ENCODE data around the gene PPP6R3. TPM values are rescaled to one million over a fixed set of nuclear protein-coding genes. Genes with fewer than 3 reads are reported as not detected.

Gene PPP6R3
- total RNA-seq, 1 experiment from 2014 or later = 138 TPM

DNA sequence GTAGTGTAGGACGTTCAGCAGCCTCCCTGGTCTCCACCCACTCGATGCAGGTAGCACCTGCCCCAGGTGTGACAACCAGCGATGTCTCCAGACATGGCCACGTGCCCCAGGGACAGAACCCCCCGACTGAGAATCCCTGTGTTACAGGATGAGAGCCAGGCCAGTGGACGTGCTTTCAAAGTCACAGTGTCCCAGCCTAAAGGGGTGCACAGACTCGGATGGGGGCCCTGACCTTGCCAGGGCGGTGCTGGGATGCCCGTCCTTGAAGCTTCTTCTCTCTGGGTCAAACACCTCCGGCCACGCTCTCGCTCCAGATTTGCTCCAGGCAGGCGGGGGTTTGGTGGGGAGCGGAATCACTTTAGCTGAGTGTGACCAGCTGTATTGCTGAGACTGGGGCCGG lies 200.5 kb downstream of the PPP6R3 start:
- Histone ChIP-seq H4K91ac (ENCODE audit: insufficient read length, low read depth, low read length) (no peak overlapping the region), H2BK5ac (ENCODE audit: insufficient read length, low read length) (no peak overlapping the region), H3K27me3 (ENCODE audit: insufficient read depth, low read length) (no peaks in the 10 kb centered on the region), H3K56ac (ENCODE audit: insufficient read length, low read depth, low read length) (no peak overlapping the region), H2AK5ac (ENCODE audit: insufficient read length, low read length) (no peak overlapping the region), H4K5ac (ENCODE audit: insufficient read length, low read depth, low read length) (no peak overlapping the region), H3K23me2 (ENCODE audit: insufficient read length, low read depth, low read length, poor library complexity, severe bottlenecking) (no peaks in the 10 kb centered on the region), H2BK15ac (ENCODE audit: low read depth, low read length) (no peak overlapping the region), H3K4ac (ENCODE audit: low read depth, low read length) (no peak overlapping the region), H3K4me1 (ENCODE audit: insufficient read depth, low read length) (no peaks in the 10 kb centered on the region), H3K23ac (ENCODE audit: insufficient read length, low read depth, low read length) (no peak overlapping the region), H3K27ac (ENCODE audit: insufficient read length, low read depth, low read length) (no peak overlapping the region), H3K14ac (ENCODE audit: insufficient read depth, low read length) (no peak overlapping the region), H3T11ph (ENCODE audit: low read length) (no peak overlapping the region), H3K79me1 (ENCODE audit: insufficient read depth, low read depth, low read length, poor library complexity, severe bottlenecking) (no peaks in the 10 kb centered on the region), H4K20me1 (ENCODE audit: control insufficient read depth, insufficient read depth, insufficient read length) (no peaks in the 10 kb centered on the region), H3K9ac (ENCODE audit: extremely low read depth, insufficient read length, low read length) (no peak overlapping the region), H4K8ac (replicated peaks; ENCODE audit: insufficient read length, low read depth, low read length) (no peak overlapping the region), H3K79me2 (ENCODE audit: insufficient read depth, low read length) (no peaks in the 10 kb centered on the region), H2AFZ (ENCODE audit: low read length) (no peak overlapping the region), H3K4me2 (ENCODE audit: insufficient read depth, insufficient read length, low read length) (no peak overlapping the region), H2BK120ac (ENCODE audit: low read depth, low read length, poor library complexity, severe bottlenecking) (no peak overlapping the region), H2BK12ac (ENCODE audit: insufficient read length, low read depth, low read length) (no peak overlapping the region), H3K9me3 (ENCODE audit: control insufficient read depth, low read depth, low read length) (no peaks in the 10 kb centered on the region), H2BK20ac (ENCODE audit: low read depth, low read length, poor library complexity, severe bottlenecking) (no peak overlapping the region), H3K18ac (ENCODE audit: insufficient read length, low read depth, low read length) (no peak overlapping the region)
- WGBS (ENCODE audit: extremely low coverage, insufficient read length, low lambda C conversion rate) = no CpG with 5 or more reads among the region's 15 CpGs
- DNase-seq = no peak
- no peak overlapping the region for H3K4me3 Mint-ChIP-seq
- H3K27me3 Mint-ChIP-seq (ENCODE audit: low read depth) = peaks cover 4% of the 10 kb centered on the region
- TF ChIP-seq, protein P1, sequence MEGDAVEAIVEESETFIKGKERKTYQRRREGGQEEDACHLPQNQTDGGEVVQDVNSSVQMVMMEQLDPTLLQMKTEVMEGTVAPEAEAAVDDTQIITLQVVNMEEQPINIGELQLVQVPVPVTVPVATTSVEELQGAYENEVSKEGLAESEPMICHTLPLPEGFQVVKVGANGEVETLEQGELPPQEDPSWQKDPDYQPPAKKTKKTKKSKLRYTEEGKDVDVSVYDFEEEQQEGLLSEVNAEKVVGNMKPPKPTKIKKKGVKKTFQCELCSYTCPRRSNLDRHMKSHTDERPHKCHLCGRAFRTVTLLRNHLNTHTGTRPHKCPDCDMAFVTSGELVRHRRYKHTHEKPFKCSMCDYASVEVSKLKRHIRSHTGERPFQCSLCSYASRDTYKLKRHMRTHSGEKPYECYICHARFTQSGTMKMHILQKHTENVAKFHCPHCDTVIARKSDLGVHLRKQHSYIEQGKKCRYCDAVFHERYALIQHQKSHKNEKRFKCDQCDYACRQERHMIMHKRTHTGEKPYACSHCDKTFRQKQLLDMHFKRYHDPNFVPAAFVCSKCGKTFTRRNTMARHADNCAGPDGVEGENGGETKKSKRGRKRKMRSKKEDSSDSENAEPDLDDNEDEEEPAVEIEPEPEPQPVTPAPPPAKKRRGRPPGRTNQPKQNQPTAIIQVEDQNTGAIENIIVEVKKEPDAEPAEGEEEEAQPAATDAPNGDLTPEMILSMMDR (conservative IDR thresholded peaks at IDR 0.05) = no peak
- H3K4me1 Mint-ChIP-seq = no peaks in the 10 kb centered on the region
- peaks cover 3 to 6% of the 10 kb centered on the region in 2 experiments; a peak in 3 of 5 replicates for H3K9me3 Mint-ChIP-seq
- H3K36me3 Mint-ChIP-seq (ENCODE audit: insufficient read depth in 1 of 3, low read depth in 3 of 3) = no peaks in the 10 kb centered on the region
- H3K27ac Mint-ChIP-seq = no peak overlapping the region

All from H9 (cell line).